H1 (cell line): ENCODE measurements around the gene ADAMTS15. TPM values are rescaled to one million over a fixed set of nuclear protein-coding genes. Genes with fewer than 3 reads are reported as not detected.

Source experiments
- CTCF ChIA-PET: fragments of 300-600 bp; sonication (Branson Sonifier 250); formaldehyde crosslinking; loops from one replicate; lab custom pipeline; 2021; ENCODE audit not compliant: partially characterized antibody; lab: Charles Lee
- POLR2A ChIA-PET: fragments of 300-600 bp; sonication (Branson Sonifier 250); formaldehyde crosslinking; loops from one replicate; lab custom pipeline; 2021; ENCODE audit warnings: inconsistent platforms; ENCODE audit not compliant: partially characterized antibody; lab: Charles Lee
- DNase-seq, 2 experiments: peaks; one replicate each; pipeline versions ENCODE4 v3.0.0 to v3.0.0-alpha.2; 2010 to 2022; ENCODE audit warnings: low spot score in 2 of 2, low read depth in 1 of 2, mixed read lengths in 1 of 2
- FAIRE-seq: peaks from 2 replicates; lab custom pipeline; 2011; peaks lifted over from hg19 to GRCh38; lab: Jason Lieb, UNC
- H2AFZ ChIP-seq: 2 replicates; pipeline ENCODE4 v1.8.1; 2012; ENCODE audit warnings: low read length, inconsistent platforms
- H2AK5ac ChIP-seq: 2 replicates; pipeline ENCODE4 v1.6.1; 2013; ENCODE audit warnings: low read depth, low read length
- H2BK120ac ChIP-seq: replicated peaks from 2 replicates; pipeline ENCODE3; 2013; ENCODE audit warnings: low read depth, low read length, inconsistent platforms
- H2BK12ac ChIP-seq: 2 replicates; pipeline ENCODE4 v1.6.1; 2013; ENCODE audit warnings: low read depth, low read length
- H2BK15ac ChIP-seq: 2 replicates; pipeline ENCODE4 v1.6.1; 2013; ENCODE audit warnings: low read length
- H2BK20ac ChIP-seq: 2 replicates; pipeline ENCODE4 v1.6.1; 2013; ENCODE audit warnings: low read length
- H2BK5ac ChIP-seq: 2 replicates; pipeline ENCODE4 v1.6.1; 2013; ENCODE audit warnings: low read depth, low read length
- H3K14ac ChIP-seq: 2 replicates; pipeline ENCODE4 v1.6.1; 2013; ENCODE audit warnings: inconsistent platforms; ENCODE audit not compliant: insufficient read length
- H3K18ac ChIP-seq: 2 replicates; pipeline ENCODE4 v1.6.1; 2013; ENCODE audit warnings: low read length; ENCODE audit errors: extremely low read depth
- H3K23ac ChIP-seq: 2 replicates; pipeline ENCODE4 v1.6.1; 2013; ENCODE audit warnings: inconsistent platforms; ENCODE audit not compliant: insufficient read length
- H3K23me2 ChIP-seq: 2 replicates; pipeline ENCODE4 v1.6.1; 2013; ENCODE audit warnings: low read depth, low read length
- H3K27ac ChIP-seq: 2 replicates; pipeline ENCODE4 v1.6.1; 2011; ENCODE audit warnings: low read depth, low read length, inconsistent platforms
- H3K27me3 ChIP-seq, 4 experiments: replicated peaks in 1 of 4; 1 replicate in 1 of 4; 2 replicates in 3 of 4; pipeline versions ENCODE4 v1.6.1 to v1.8.1; 2011 to 2013; ENCODE audit warnings: low read length in 3 of 4, mild to moderate bottlenecking in 3 of 4, inconsistent platforms in 2 of 4, mixed read lengths in 2 of 4, moderate library complexity in 1 of 4; ENCODE audit not compliant: control insufficient read depth in 3 of 4, insufficient read depth in 3 of 4; ENCODE audit errors: extremely low read depth in 1 of 4
- H3K36me3 ChIP-seq, 4 experiments: 2 replicates each; pipeline versions ENCODE4 v1.6.1 to v1.8.1; 2011 to 2013; ENCODE audit warnings: mild to moderate bottlenecking in 4 of 4, low read length in 3 of 4, moderate library complexity in 2 of 4, control low read depth in 1 of 4, inconsistent platforms in 1 of 4; ENCODE audit not compliant: insufficient read depth in 4 of 4, control insufficient read depth in 2 of 4
- H3K4ac ChIP-seq: replicated peaks from 2 replicates; pipeline ENCODE3; 2013; ENCODE audit warnings: low read length, low read depth, mixed read lengths, inconsistent platforms; ENCODE audit not compliant: insufficient read length
- H3K4me1 ChIP-seq, 4 experiments: replicated peaks in 1 of 4; 1 replicate in 1 of 4; 2 replicates in 3 of 4; pipeline versions ENCODE4 v1.6.1 to v1.8.1; 2011 to 2013; ENCODE audit warnings: low read length in 3 of 4, inconsistent platforms in 2 of 4, mixed read lengths in 1 of 4; ENCODE audit not compliant: insufficient read depth in 4 of 4, control insufficient read depth in 3 of 4
- H3K4me2 ChIP-seq, 2 experiments: 2 replicates each; pipeline versions ENCODE4 v1.6.1 to v1.8.1; 2011 to 2013; ENCODE audit warnings: low read depth in 2 of 2, low read length in 2 of 2, control low read depth in 1 of 2, inconsistent platforms in 1 of 2, mild to moderate bottlenecking in 1 of 2; ENCODE audit not compliant: insufficient read depth in 1 of 2
- H3K4me3 ChIP-seq, 4 experiments: fragments of 200-600, 300-600 bp in 1 of 4; sonication (generic), shearing (Covaris generic), sonication (Bioruptor Twin) in 1 of 4; 2 replicates each; pipeline versions ENCODE4 v1.5.1 to v1.8.1; 2011 to 2016; ENCODE audit warnings: low read length in 4 of 4, low read depth in 3 of 4, control low read depth in 2 of 4, inconsistent platforms in 2 of 4, mild to moderate bottlenecking in 2 of 4, mixed read lengths in 1 of 4, moderate library complexity in 1 of 4; ENCODE audit not compliant: insufficient read depth in 2 of 4; ENCODE audit errors: extremely low read depth in 1 of 4
- H3K56ac ChIP-seq: replicated peaks from 2 replicates; pipeline ENCODE3; 2013; ENCODE audit warnings: low read depth, mild to moderate bottlenecking, mixed read lengths, low read length, inconsistent platforms; ENCODE audit not compliant: insufficient read length
- H3K79me1 ChIP-seq: 2 replicates; pipeline ENCODE4 v1.6.1; 2013; ENCODE audit warnings: low read depth, low read length, control low read depth
- H3K79me2 ChIP-seq, 2 experiments: 2 replicates each; pipeline versions ENCODE4 v1.6.1 to v1.8.1; 2012 to 2013; ENCODE audit warnings: low read length in 2 of 2, mild to moderate bottlenecking in 2 of 2, inconsistent platforms in 1 of 2; ENCODE audit not compliant: insufficient read depth in 2 of 2, control insufficient read depth in 1 of 2
- H3K9ac ChIP-seq, 4 experiments: replicated peaks in 1 of 4; 1 replicate in 1 of 4; 2 replicates in 3 of 4; pipeline versions ENCODE4 v1.6.1 to v1.8.1; 2011 to 2013; ENCODE audit warnings: low read depth in 3 of 4, low read length in 3 of 4, control low read depth in 2 of 4, mild to moderate bottlenecking in 2 of 4, moderate library complexity in 2 of 4, inconsistent platforms in 1 of 4; ENCODE audit errors: extremely low read depth in 1 of 4
- H3K9me3 ChIP-seq, 2 experiments: 2 replicates each; pipeline versions ENCODE4 v1.6.1 to v1.8.1; 2012 to 2013; ENCODE audit warnings: mild to moderate bottlenecking in 2 of 2, moderate library complexity in 2 of 2, control low read depth in 1 of 2, inconsistent platforms in 1 of 2, low read depth in 1 of 2, low read length in 1 of 2, mixed read lengths in 1 of 2; ENCODE audit not compliant: insufficient read depth in 2 of 2
- H4K20me1 ChIP-seq, 2 experiments: replicated peaks in 1 of 2; 2 replicates each; pipeline versions ENCODE3 to v1.8.1; 2011 to 2013; ENCODE audit warnings: inconsistent platforms in 2 of 2, low read length in 2 of 2, mild to moderate bottlenecking in 1 of 2; ENCODE audit not compliant: insufficient read depth in 2 of 2, control insufficient read depth in 1 of 2
- H4K5ac ChIP-seq: 2 replicates; pipeline ENCODE4 v1.6.1; 2013; ENCODE audit warnings: low read length, low read depth, mixed read lengths, inconsistent platforms; ENCODE audit not compliant: insufficient read length
- H4K8ac ChIP-seq: 2 replicates; pipeline ENCODE4 v1.8.0; 2013; ENCODE audit warnings: mild to moderate bottlenecking, moderate library complexity, low read length, inconsistent platforms; ENCODE audit not compliant: insufficient read depth; ENCODE audit errors: extremely low read depth
- H4K91ac ChIP-seq: replicated peaks from 2 replicates; pipeline ENCODE3; 2013; ENCODE audit warnings: low read length, mixed read lengths, inconsistent platforms; ENCODE audit not compliant: insufficient read length
- RXRA ChIP-seq: IDR thresholded peaks from 2 replicates; pipeline ENCODE4 v1.6.1; 2011; ENCODE audit warnings: low read depth, mild to moderate bottlenecking, low read length, moderate library complexity; ENCODE audit not compliant: insufficient read depth
- SIN3A ChIP-seq, 2 experiments: IDR thresholded peaks in 1 of 2; conservative IDR thresholded peaks in 1 of 2; 2 replicates each; pipeline ENCODE4 v1.6.1; 2011 to 2012; ENCODE audit warnings: low read length in 2 of 2, improper control_type of control experiment in 1 of 2, low read depth in 1 of 2, mild to moderate bottlenecking in 1 of 2
- USF2 ChIP-seq: IDR thresholded peaks from 2 replicates; pipeline ENCODE4 v1.6.1; 2011; ENCODE audit warnings: low read length, improper control_type of control experiment
- WGBS, 2 experiments: shearing (Covaris generic) in 1 of 2; methylation state at CpG; one replicate each; pipeline versions ENCODE4 v1.1.6 to v1.1.7; 2013 to 2015; ENCODE audit warnings: low lambda C conversion rate in 2 of 2, mixed read lengths in 2 of 2, inconsistent platforms in 1 of 2, low coverage in 1 of 2, missing lambda C conversion rate in 1 of 2; ENCODE audit not compliant: insufficient replicate concordance in 2 of 2, insufficient coverage in 1 of 2, insufficient read length in 1 of 2; ENCODE audit errors: extremely low coverage in 1 of 2, missing lambda C conversion rate in 1 of 2; 5-methylcytosine and 5-hydroxymethylcytosine counted together
- polyA plus RNA-seq, 7 experiments: library from polyadenylated mRNA; depleted of rRNA in 3 of 7; stranded (reverse) in 5 of 7; unstranded in 2 of 7; fragments of >200 nt in 5 of 7; fragments of 200-250 nt in 2 of 7; gene quantifications; 1 replicate in 5 of 7; 2 replicates in 1 of 7; 4 replicates in 1 of 7; pipeline versions ENCODE4 v1.2.1 to v1.2.3, GENCODE V29; 2011 to 2013; ENCODE audit warnings: missing spikeins in 2 of 7, mixed read lengths in 2 of 7
- total RNA-seq: library from RNA; stranded (reverse); fragmentation: NEBNext Ultra II Directional; extraction: Animal tissue kit (Norgen Biotek cat#: 25700); gene quantifications from 2 replicates; pipeline ENCODE4 v1.2.1, GENCODE V29; 2021

ADAMTS15 gene
- total and polyA plus RNA-seq, 2 of the 8 experiments (the other 6 are each of a cell fraction or from before 2014, with no cell fraction given) = 1.7 to 4.7 TPM

- 92% methylated on average over 7 of the region's 7 CpGs; no CpG with 5 or more reads in 1 of the 2 experiments for WGBS, 2 experiments
- POLR2A ChIA-PET = no interaction called here
- TF ChIP-seq USF2 (no peak), SIN3A (conservative IDR thresholded peaks at IDR 0.05 in 1 of 2, IDR thresholded peaks at IDR 0.05 in 1 of 2; ENCODE audit: low read depth in 1 of 2, low read length in 2 of 2) (no peak), RXRA (no peak)
Measured at GRCh38 chr11:130407978-130408377, 40.5 kb upstream of the ADAMTS15 start.

More at GRCh38 chr11:130407978-130408377, 40.5 kb upstream of the ADAMTS15 start:
- Histone ChIP-seq H3K79me1 (no peaks in the 10 kb centered on the region), H3K4me3 (no peak overlapping the region), H2BK20ac (no peak overlapping the region; the same call in 1 of the 2 replicates), H2BK5ac (no peak overlapping the region), H3K4me2 (no peak overlapping the region), H3K4me1 (peaks cover 7 to 21% (median 12%) of the 10 kb centered on the region in 4 experiments), H3K27me3 (no peaks in the 10 kb centered on the region), H3K9ac (no peak overlapping the region), H3K18ac (no peak overlapping the region), H4K8ac (no peak overlapping the region), H4K5ac (no peak overlapping the region), H3K36me3 (0 out of 8 replicates have a peak, but pooled peaks cover 0 to 3% (median under 1%) of the 10 kb centered on the region in 4 experiments), H2BK12ac (no peak overlapping the region), H2BK15ac (no peak overlapping the region), H3K4ac (no peak overlapping the region), H3K23me2 (no peaks in the 10 kb centered on the region), H2AK5ac (no peak overlapping the region), H3K56ac (no peak overlapping the region), H3K79me2 (no peaks in the 10 kb centered on the region), H2AFZ (no peak overlapping the region), H3K9me3 (no peaks in the 10 kb centered on the region), H3K14ac (no peak overlapping the region), H3K23ac (no peak overlapping the region), H2BK120ac (no peak overlapping the region), H4K91ac (no peak overlapping the region), H3K27ac (no peak overlapping the region), H4K20me1 (no peaks in the 10 kb centered on the region)
- FAIRE-seq (no peak), DNase-seq (no peak)
- CTCF ChIA-PET = interaction anchor here (0.9 to 1.6 kb wide), 2 partner anchors 19 to 166 kb away, joined by 3 to 6 read pairs; no protein-coding TSS in a partner anchor
